Retinal pigment epithelial cell (primary cell): ENCODE data around the gene ABCA9.

Experiments
- DNase-seq: peaks from one replicate; pipeline ENCODE4 v3.0.0-alpha.2; 2010; ENCODE audit warnings: low read depth
- H3K4me3 ChIP-seq: 2 replicates; pipeline ENCODE4 v1.5.1; 2011; ENCODE audit warnings: mild to moderate bottlenecking, low read length, control low read depth, moderate library complexity
- CTCF ChIP-seq: conservative IDR thresholded peaks from 2 replicates; pipeline ENCODE4 v1.5.1; 2011; ENCODE audit warnings: low read depth, low read length, control low read depth, inconsistent platforms

ABCA9 gene

GRCh38 chr17:69064476-69064875, 3.7 kb upstream of the ABCA9 start:
- TF ChIP-seq CTCF: no peak
- no peak for DNase-seq
- H3K4me3 ChIP-seq: no peak overlapping the region

- no peak for TF ChIP-seq CTCF
- H3K4me3 ChIP-seq: no peak overlapping the region
- DNase-seq: no peak
Measured at GRCh38 chr17:69064001-69064400, 3.3 kb upstream of the ABCA9 start.

- TF ChIP-seq CTCF: no peak
- H3K4me3 ChIP-seq: no peak overlapping the region
- no peak for DNase-seq
Measured at GRCh38 chr17:69062860-69063581, 2.3 kb upstream of the ABCA9 start.

- no peak overlapping the region for H3K4me3 ChIP-seq
- no peak for TF ChIP-seq CTCF
- DNase-seq: no peak
Measured at GRCh38 chr17:69061721-69062556, 1.2 kb upstream of the ABCA9 start.

GRCh38 chr17:69059458-69060175, 1.1 kb downstream of the ABCA9 start:
- TF ChIP-seq CTCF: no peak
- no peak for DNase-seq
- no peak overlapping the region for H3K4me3 ChIP-seq

- H3K4me3 ChIP-seq: no peak overlapping the region
Measured at GRCh38 chr17:69058165-69058564, 2.6 kb downstream of the ABCA9 start.

More at GRCh38 chr17:69058165-69058564, 2.6 kb downstream of the ABCA9 start:
- peak; percentile 4 for TF ChIP-seq CTCF
- no peak for DNase-seq
